Rectal smooth muscle tissue (tissue), 1 donor: ENCODE data around the gene PTPN20.

ENCODE experiments used
- H3K27ac ChIP-seq: one replicate; pipeline ENCODE4 v1.7.0; 2013; ENCODE audit warnings: low read depth, low read length, inconsistent platforms
- H3K27me3 ChIP-seq: one replicate; pipeline ENCODE4 v1.7.0; 2013; ENCODE audit warnings: low read length; ENCODE audit not compliant: control insufficient read depth, insufficient read depth
- H3K36me3 ChIP-seq: one replicate; pipeline ENCODE4 v1.7.0; 2013; ENCODE audit warnings: low read length; ENCODE audit not compliant: control insufficient read depth, insufficient read depth
- H3K4me1 ChIP-seq: one replicate; pipeline ENCODE4 v1.7.0; 2013; ENCODE audit warnings: low read length; ENCODE audit not compliant: control insufficient read depth, insufficient read depth
- H3K4me3 ChIP-seq: one replicate; pipeline ENCODE4 v1.7.0; 2013; ENCODE audit warnings: low read length
- H3K9ac ChIP-seq: one replicate; pipeline ENCODE4 v1.7.0; 2013; ENCODE audit warnings: low read length

Gene PTPN20

DNA sequence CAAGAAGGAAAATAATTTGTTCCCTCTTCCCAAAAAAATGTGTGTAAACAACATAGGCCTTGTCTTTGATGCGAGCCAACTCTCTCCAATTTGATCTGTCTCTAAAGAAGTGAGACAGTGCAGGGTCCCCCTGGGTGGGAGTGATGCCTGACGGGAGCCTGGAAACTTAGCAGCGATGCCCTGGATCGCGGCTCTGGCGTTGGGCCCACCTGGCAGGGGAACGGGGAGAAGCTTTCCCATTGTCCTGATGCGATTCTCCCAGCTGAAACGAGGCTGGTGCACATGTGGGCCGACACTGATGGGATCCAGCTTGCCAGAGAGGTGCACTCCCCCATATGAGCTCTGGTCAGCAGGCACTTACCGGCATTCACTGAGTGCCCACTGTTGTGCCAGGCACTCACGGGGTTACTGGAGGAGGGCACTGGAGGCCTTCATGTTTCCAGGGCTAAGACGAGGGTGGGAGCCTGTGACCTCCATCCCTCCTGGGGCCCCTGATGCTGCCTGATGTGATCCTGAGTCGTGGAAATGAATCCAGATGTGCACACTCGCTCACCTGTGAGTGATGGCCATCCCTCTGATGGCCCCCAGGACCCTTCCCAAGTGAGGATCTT is 132.8 kb downstream of the PTPN20 start:
- no peak overlapping the region for H3K4me3 ChIP-seq
- no peak overlapping the region for H3K9ac ChIP-seq
- H3K27me3 ChIP-seq: no peaks in the 10 kb centered on the region
- H3K27ac ChIP-seq: no peak overlapping the region
- no peaks in the 10 kb centered on the region for H3K36me3 ChIP-seq
- no peaks in the 10 kb centered on the region for H3K4me1 ChIP-seq

DNA sequence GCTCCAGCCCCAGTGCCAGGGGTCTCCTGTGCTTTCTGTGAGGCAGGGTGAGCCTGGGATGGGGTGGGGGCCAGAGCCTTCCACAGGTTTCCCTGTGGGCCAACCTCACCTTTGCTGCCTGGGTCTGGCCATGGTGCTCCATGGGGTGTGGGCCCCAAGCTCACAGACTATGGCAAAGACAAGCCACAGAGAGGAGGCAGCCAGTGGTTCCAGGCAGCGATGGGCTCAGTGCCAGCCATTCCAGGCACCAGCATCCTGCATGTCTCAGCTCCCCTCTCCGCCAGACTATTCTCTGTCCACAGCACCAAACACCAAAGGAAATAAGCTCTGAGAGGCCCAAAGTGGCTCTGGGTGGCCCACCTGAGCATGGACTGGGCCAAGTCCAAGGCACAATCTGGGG is 133.5 kb downstream of the PTPN20 start:
- H3K9ac ChIP-seq: no peak overlapping the region
- H3K27me3 ChIP-seq: no peaks in the 10 kb centered on the region
- no peak overlapping the region for H3K27ac ChIP-seq
- H3K4me1 ChIP-seq: no peaks in the 10 kb centered on the region
- H3K4me3 ChIP-seq: no peak overlapping the region
- H3K36me3 ChIP-seq: no peaks in the 10 kb centered on the region

DNA sequence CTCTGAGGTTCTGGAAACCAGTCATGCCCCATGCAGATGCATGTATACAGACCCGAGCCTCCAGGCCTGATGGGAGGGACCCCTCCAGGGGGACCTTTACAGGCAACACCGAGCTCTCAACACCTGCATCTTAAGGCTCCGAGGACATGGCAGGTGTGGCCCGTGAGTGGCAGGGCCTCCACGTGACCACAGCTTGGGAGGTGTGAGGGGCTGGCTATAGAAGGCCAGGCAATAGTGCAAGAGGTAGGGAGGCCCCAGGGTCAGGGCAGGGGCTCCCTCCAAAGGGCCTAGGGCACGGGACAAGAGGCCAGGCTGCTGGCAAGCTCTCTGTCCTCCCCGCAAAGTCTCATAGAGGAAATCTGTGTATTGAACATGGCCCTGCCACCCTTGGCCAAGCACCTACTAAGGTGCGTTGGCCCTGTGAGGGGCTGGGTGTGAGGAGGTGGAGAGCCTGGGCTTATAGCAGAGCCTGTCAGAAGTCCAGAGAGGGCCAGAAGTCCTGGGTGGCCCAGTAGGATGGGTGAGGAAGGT is 134.2 kb downstream of the PTPN20 start:
- H3K4me1 ChIP-seq: no peaks in the 10 kb centered on the region
- H3K9ac ChIP-seq: no peak overlapping the region
- no peaks in the 10 kb centered on the region for H3K36me3 ChIP-seq
- H3K27ac ChIP-seq: no peak overlapping the region
- H3K4me3 ChIP-seq: no peak overlapping the region
- H3K27me3 ChIP-seq: no peaks in the 10 kb centered on the region

DNA sequence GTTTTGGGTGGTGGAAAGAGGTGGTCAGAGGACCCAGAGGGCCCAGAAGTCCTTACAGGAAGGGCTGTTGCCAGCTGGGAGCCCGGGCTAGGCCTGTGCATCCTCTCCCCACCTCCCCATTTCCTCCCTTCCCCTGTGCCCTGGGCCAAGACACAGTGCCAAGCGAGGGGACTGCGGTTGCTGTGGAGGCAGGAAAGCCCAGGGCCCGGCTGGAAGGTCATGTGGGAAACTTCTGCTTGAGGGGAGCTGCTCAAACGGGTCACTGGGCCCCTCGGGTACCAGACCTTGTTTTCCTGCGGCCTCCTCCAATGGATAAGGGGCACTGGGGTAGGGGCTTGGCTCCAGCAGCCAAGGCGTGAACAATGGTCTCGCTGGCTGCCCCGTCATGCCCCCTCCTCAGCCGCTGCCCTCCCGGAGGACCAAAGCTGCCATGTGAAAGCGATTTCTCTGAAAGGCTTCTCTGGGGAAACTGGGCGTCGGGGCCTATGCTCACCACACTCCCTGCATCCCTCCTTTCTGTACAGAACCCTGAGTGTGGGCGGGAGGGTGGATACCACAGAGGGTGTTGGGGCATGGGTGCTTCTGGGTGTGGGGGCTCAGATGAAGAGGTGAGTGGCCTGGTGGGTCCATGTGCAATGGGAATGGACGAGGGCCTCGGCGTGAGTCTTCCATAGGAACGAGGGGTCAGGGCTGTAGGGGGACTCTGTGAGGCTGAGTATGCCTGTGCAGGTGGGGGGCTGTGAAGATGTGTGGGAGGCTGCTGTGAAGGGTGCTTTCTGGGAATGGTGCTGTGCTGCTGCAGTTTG is 135.3 kb downstream of the PTPN20 start:
- Histone ChIP-seq H3K4me3 (no peak overlapping the region), H3K27me3 (no peaks in the 10 kb centered on the region), H3K36me3 (no peaks in the 10 kb centered on the region), H3K27ac (no peak overlapping the region), H3K4me1 (no peaks in the 10 kb centered on the region), H3K9ac (no peak overlapping the region)

DNA sequence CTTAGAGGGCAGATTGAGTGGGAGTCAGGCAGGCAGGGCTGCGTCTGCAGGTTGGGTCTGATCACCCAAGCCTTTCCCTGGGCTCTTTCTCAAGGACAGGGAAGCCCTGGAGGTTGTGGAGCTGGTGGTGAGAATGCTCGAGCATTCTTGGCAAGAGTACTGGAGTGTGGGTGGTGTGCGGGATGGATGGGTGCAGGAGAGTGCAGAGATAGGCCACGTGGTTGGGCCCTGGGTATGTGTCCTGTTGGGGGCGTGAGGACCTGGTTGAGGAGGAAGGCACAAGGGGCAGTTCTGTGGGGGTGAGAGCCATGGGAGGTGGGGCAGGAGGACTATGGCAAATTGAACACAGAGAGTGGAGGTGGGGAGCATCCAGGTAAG is 135.9 kb downstream of the PTPN20 start:
- Histone ChIP-seq H3K9ac (no peak overlapping the region), H3K4me3 (no peak overlapping the region), H3K36me3 (no peaks in the 10 kb centered on the region)

DNA sequence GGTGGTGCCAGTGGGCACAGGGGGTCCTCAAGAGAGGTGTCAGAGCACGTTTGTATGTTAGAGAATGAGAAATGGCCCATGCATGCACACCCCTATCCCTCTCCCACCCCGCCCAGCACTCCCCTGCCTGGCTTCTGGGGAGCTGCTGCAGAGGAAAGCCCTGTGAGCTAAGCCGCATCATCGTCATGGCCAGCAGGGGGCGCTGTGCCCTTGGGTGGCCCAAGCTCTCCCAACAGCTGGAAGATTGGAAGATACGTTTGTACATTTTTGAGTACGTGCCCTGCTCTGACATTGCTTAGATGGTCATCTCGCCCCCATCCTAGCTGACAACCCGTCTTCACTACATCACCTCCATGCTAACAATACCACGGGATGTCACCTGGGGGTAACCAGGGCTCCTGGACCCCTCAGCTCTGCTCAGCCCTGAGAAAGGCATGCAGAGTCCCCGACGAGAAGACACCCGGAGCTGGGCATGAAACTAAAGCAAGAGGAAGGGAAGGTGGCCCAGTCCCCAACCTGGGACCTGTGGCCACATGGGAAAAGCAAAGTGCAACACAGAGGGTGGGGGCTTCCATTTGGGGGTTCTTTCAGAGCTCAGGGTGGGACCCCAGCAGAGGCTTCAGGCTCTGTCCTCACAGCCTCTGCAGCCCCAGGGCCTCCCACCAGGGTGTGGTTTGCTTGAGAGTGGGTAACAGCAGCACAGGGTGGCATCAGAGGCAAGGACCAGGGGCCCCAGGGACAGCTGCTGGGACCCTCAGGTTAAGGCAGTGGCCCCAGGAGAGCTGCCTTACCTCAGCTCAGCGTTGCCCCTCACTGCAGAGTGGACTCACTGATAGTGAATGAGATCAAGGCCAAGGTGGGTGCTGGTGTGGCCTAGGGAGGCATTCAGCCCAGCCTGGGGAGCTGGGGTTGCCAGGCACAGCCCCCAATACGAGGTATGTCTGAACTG is 136.6 kb downstream of the PTPN20 start:
- Histone ChIP-seq H3K36me3 (no peaks in the 10 kb centered on the region), H3K9ac (no peak overlapping the region), H3K4me1 (no peaks in the 10 kb centered on the region), H3K27me3 (no peaks in the 10 kb centered on the region), H3K4me3 (no peak overlapping the region), H3K27ac (no peak overlapping the region)

More for the DNA sequence above, 135.9 kb downstream of the PTPN20 start:
- H3K27ac ChIP-seq: no peak overlapping the region
- H3K27me3 ChIP-seq: no peaks in the 10 kb centered on the region
- no peaks in the 10 kb centered on the region for H3K4me1 ChIP-seq

DNA sequence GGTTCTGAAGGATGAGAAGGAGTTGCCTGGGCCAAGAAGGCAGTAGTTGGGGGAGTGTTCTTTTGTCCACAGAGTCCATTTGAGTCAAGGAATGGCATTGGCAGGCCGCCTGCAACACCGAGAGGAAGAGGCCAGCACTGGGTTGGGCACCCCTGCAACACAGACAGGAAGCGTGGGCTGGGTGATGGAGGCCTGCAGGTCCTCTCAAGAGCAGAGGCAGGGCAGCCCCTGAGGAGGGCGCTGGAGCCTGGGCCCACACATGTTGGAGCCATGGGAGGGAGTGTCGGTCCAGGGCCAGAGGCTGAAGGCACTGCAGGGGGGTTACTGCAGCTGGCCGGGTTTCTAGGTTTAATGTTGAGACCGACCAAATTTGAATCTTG is 137.3 kb downstream of the PTPN20 start:
- Histone ChIP-seq H3K27me3 (no peaks in the 10 kb centered on the region), H3K36me3 (no peaks in the 10 kb centered on the region), H3K27ac (no peak overlapping the region), H3K4me1 (no peaks in the 10 kb centered on the region), H3K4me3 (no peak overlapping the region), H3K9ac (no peak overlapping the region)

DNA sequence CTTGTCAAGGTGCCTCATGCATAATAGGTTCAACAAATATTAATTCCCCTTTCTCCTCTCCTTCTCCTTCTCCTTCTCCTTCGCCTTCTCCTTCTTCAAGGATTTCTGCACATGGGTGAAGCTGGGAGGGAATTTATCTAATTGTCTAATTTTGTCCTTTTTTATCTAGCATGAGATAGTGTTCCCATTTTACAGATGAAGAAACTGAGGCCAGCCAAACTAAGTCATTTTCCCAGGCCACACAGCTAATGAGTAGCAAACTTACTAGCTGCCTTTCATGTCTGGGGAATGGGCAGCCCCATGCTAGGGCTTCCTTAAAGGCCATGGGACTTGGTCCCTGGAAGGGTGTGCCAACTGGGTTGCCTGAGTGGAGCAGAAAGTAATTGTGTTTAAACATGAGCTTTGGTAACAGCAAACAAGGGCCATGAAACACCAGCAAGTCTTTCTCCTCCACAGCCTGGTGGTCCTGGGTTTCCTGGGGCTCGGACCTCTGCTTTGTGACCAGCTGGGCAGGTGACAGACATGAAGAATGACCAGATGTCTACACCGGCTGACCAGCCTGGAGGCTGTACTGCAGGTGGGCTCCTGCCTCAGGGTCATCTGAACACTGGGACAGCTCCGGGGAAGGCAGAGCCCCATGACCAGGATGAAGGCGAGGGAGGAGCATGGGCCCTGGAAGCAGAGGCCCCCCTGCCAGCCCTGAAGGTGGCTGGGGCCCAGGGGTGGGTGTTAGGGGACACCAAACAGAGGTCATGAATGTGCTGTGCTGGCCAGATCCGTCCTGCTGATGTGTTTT is 138.0 kb downstream of the PTPN20 start:
- Histone ChIP-seq H3K4me3 (no peak overlapping the region), H3K36me3 (no peaks in the 10 kb centered on the region), H3K9ac (no peak overlapping the region), H3K27me3 (no peaks in the 10 kb centered on the region), H3K4me1 (no peaks in the 10 kb centered on the region), H3K27ac (no peak overlapping the region)

DNA sequence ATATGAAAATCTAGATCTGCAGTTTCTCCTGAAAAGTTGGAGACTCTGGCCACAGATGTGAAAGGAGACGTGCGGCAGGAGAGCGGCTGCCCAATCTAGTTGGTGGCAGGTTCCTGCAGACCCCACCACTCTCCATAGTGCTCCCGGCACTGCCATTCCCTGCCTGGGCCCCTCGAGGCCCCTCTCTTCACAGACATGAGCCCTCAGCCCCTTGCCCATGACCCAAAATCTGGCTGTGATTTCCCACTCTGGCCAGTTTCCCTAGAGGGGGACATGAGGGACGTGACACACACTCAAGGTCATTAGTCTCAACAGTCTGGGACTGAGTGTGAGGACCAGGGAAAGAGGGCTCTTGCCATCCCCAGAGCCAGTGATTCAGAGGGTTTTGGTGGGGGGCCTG is 138.7 kb downstream of the PTPN20 start:
- Histone ChIP-seq H3K4me1 (no peaks in the 10 kb centered on the region), H3K27ac (no peak overlapping the region), H3K9ac (no peak overlapping the region), H3K36me3 (no peaks in the 10 kb centered on the region), H3K4me3 (no peak overlapping the region), H3K27me3 (no peaks in the 10 kb centered on the region)

DNA sequence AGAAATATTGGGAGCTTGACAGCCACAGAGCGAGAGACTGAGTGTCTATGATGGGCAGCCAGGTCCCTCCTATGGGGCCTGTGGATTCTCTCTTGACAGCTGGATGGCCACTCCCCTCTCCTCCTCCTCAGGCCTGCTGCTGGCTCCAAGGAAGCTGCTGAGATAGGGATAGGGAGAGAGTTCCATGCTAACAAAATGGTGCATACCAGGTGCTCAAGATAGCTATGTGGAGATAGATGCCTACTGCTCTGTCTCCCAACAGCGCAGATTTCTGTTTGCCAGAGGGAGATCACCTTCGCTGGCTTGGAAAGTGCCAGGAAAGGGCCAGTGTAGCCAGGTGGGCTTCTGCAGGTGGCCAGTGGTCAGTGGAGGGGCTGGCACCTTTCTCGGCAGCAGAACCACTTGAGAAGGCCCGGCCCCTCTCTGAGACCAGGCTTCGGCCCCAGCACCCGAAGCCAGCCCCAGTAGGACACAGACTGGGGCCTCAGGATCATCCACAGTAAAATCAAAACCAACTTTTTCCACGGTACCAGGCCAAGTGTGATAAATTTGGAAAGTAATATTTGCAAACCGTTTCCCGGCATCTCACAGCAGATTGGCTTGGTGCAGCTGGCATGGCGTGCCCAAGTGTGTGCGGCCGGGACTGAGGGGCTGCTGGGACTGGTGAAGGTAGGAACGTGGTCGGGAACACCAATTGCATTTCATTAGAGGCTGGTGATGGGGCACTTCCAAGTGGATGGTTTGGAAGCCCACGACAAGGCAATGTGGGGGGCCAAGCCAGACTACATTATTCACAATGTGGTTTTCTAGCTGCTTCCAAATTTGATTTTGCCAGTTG is 139.6 kb downstream of the PTPN20 start:
- no peak overlapping the region for H3K27ac ChIP-seq

DNA sequence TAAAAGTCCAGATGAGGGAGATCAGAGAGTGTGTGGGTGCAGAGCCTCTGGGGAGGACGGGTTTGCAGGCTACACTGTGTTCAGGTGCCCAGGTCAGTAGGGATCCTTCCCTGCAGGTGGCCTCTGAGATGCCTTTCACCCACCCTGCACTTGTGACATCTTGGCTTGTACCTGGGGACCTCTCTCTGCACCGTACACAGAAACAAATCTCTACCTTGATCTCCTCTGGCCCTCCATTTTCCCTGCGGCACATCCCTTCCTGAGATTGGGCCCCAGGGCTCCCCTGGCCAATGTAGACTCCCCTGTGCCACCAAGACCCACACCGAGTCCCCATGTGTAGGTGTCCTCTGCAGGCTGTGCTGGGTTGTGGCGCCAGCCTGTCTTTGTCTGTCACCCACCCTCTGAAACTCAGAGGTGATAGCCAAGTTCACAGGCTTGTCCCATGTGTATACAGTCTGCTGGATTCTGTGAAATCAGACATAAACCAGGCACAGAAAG is 140.6 kb downstream of the PTPN20 start:
- Histone ChIP-seq H3K9ac (no peak overlapping the region), H3K27me3 (no peaks in the 10 kb centered on the region), H3K4me3 (no peak overlapping the region), H3K27ac (no peak overlapping the region), H3K36me3 (no peaks in the 10 kb centered on the region), H3K4me1 (no peaks in the 10 kb centered on the region)

More for the DNA sequence above, 139.6 kb downstream of the PTPN20 start:
- Histone ChIP-seq H3K36me3 (no peaks in the 10 kb centered on the region), H3K27me3 (no peaks in the 10 kb centered on the region), H3K4me1 (no peaks in the 10 kb centered on the region), H3K9ac (no peak overlapping the region), H3K4me3 (no peak overlapping the region)
